OCI-LY1 (cell line): ENCODE measurements around the gene GRSF1.

Experiments
- EZH2 ChIP-seq: fragments of 200-600 bp; sonication (generic), shearing (Covaris generic); IDR thresholded peaks from 2 replicates; pipeline ENCODE4 v1.8.0; 2017; ENCODE audit warnings: borderline replicate concordance, mixed run types, mild to moderate bottlenecking, antibody characterized with exemption, low read length, moderate library complexity, mixed read lengths
- TF ChIP-seq, protein P1 (sequence below): fragments of 200-600 bp; sonication (generic), shearing (Covaris generic); IDR thresholded peaks from 2 replicates; pipeline ENCODE4 v1.5.1; 2017; ENCODE audit warnings: mild to moderate bottlenecking, antibody characterized with exemption, low read length, moderate library complexity, mixed read lengths

- TF ChIP-seq, protein P1, sequence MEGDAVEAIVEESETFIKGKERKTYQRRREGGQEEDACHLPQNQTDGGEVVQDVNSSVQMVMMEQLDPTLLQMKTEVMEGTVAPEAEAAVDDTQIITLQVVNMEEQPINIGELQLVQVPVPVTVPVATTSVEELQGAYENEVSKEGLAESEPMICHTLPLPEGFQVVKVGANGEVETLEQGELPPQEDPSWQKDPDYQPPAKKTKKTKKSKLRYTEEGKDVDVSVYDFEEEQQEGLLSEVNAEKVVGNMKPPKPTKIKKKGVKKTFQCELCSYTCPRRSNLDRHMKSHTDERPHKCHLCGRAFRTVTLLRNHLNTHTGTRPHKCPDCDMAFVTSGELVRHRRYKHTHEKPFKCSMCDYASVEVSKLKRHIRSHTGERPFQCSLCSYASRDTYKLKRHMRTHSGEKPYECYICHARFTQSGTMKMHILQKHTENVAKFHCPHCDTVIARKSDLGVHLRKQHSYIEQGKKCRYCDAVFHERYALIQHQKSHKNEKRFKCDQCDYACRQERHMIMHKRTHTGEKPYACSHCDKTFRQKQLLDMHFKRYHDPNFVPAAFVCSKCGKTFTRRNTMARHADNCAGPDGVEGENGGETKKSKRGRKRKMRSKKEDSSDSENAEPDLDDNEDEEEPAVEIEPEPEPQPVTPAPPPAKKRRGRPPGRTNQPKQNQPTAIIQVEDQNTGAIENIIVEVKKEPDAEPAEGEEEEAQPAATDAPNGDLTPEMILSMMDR: no peak
- TF ChIP-seq EZH2: no peak
Measured at GRCh38 chr4:70778888-70779422, 60.7 kb downstream of the GRSF1 start.
